ENCODE measurements around the gene KATNIP.

KATNIP gene

DNA sequence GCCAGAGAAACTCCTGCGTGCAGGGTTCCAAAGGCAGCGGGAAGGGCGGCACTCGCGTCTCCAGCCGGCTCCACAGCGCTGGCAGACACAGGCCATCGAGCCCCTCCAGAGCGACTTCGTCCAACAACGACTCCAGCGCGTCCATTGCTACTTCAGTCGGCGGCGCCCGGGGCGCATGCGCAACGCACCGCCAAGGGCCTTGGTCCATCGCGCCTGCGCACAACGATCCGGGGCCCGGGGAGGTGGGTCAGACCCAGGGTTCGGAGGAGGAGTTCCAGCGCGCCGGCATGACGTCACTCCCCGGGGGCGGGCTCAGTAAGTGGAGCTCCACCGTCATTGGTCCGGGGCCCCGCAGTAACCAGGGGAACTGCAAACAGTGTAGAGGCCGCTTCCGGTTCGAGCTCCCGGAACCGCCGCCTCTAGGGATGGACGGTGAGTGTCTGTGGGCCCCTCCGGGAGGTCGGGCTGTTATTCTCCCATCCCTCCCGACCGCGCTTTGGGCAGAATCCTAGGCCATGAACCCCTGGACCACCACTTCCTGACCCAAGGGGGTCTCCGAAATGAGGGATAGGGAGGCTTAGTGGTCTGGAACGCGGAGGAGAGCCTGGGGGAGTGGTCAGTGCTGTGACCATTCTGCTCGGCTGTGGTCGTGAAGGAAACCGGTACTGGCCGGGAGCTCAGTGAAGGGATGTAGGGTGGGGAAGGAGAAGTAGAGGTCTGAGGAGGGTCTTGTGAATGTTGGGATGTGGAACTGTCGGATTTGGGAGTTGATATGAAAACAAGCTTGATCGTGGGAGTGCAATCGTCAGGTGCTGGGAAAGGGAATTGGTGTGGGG is at the start of gene KATNIP, which contains the start of gene GTF3C1:
Gene KATNIP (plus strand): TSS at position 399 of the 836 bp plus-strand sequence. CDS start 27 bp downstream, at position 426.
Gene GTF3C1 (minus strand): TSS at position 168 of the 836 bp plus-strand sequence. CDS start 23 bp downstream, at position 145.
- peak; percentile 100 for DNase-seq (ENCODE audit: low read depth)

DNA sequence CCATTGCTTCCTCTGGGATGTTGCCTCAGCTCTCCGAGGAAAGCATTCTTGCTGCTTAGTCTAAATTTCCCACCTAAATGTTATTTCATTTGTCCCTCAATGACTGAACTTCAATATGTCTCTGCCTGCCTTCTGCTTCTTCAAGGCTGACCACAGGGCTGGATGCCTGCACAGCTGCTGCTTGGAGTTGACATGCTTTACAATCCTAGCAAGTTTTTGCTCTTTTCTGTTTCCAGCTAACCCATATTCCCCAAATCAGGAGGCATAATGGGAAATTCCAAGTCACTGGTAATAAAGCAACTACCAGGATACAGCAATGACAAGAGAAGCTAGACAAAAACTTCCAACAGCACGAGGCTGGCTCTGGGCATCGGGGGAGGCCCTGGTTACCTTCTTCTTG is 49.1 kb upstream of the KATNIP start:
- no peak for DNase-seq (ENCODE audit: low read depth)

DNA sequence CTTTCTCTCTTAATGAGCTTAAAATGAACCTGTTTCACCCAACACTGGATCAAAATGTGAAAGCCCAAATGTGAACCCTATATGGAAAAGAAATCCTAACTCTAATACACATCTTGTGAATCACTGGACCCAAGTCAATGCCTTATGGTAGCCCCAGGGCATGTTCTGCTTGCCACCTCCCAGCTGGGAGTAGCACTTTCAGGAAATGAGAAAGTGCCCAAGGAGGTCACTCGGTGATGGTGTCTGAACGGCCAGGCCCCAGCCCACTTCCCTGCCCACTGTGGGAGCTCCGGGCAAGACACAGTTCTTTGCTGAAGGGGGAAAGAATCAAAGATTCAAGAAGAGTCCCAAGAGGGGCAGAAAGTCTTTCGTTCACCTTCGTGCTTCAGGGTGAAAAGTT is 46.3 kb upstream of the KATNIP start:
- no peak for DNase-seq (ENCODE audit: low read depth)

DNA sequence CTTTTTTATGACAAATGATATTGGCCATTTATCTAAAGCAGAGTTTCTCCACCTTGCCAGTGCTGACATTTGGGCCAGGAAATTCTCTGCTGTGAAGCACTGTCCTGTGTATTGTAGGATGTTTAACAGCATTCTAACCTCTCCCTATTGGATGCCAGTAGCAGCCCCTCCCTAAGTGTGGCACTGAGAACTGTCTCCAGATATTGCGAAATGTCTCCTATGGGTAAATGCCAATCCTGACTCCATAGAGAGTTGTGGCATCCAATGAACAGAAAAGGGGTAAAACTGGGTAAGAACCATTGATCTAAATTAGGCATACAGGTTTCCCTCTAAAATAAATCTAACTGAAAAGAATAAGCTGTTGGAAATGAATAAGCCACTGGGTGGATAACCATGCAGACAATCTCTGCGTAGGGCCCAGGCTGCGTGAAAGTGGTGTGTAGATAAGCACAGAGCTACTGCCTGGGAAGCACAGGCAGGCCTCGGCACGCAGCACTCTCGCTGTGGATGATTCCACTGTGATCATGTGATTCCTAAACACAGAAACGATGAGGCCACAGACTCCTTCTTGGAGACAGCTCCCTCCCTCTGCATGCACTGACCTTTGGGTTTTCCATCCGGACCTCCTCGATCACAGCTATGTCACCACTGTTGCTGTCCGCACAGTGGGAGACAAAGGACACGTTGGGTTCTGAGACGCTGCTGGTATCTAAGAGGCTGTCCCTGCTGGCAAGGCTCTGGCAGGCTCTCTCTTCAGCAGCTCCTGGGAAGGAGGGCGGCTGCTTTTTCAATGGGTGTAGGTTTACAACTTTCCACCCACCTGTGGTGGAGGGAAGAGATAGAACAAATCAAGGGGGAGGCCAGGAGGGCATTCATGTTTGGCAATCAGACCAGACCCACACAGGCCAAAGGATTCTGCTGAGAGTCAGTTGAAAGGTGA is 44.4 kb upstream of the KATNIP start:
- no peak for DNase-seq (ENCODE audit: low read depth)

DNA sequence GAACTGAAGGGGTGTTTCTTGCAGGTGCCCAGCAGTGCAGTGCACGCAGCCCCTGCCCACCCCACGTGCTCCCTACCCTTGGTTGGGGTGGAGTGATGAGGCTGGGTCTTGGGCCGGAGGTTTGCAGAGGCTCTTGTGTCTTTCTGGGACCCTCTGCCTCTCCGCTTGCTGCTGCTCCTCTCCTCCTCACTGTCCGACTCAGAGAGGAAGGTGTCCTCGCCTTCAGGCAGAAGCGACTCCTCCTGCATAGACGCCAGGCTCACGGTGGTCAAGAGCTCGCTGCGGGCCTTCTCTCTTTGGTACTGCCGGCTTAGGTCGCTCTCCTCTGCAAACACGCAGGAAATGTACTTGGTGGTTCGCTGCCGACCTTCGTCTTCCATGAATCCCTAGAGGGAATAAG is 43.2 kb upstream of the KATNIP start:
- no peak for DNase-seq (ENCODE audit: low read depth)

DNA sequence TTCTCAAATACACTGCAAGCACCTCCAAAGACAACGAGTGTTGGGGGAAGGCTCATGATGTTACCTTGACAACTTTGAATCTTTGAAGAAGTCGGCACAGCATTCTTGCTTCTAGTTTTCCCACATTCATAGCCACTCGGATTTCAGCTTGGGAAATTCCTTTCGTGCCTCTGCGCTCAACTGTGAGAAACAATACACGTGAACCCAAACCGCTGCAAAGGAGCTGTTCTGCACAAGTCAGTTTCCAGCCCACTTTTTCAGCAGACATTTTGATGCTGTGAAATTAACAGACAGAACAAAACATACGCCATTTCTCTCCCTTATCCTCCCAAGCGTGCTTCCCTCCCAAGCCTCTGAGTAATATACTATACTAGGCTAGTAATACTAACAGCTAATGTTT is 41.5 kb upstream of the KATNIP start:
- no peak for DNase-seq (ENCODE audit: low read depth)

DNA sequence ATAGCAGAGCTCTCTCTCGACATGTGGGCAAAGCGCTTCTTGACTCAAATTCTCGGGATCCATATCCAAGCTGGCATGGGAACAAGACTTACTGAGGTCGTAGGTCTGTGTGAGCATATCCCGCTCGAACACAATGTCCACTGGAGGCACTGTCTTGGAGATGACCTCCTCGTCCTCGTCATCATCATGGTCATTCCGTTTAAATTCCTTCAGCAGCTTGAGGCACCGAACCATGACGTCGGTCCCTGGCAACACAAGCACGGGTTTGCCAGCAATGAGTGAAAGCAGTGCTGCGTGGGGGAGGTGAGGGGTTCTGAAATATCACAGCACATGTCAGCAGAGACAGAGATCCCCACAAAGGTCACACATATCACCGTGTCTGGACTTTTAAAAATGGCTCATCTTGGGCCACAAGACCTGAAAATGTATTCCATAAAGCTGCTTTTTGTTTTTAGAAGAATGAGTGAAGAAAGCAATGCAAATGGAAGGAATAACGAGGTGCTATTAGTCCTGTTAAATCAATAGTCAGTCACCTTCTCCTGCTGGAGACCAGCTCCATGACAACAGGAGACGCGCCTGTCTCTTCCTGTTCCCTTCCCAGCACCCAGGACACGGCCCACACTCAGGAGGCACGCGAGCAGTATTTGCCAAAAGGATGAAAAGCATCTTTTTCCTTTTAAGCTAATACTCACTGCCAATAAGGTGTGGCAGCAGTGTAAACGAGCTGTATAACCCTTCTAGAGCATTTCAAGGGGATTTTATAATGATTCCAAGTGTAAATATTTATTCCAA is 38.1 kb upstream of the KATNIP start:
- DNase-seq (ENCODE audit: low read depth) = no peak

DNA sequence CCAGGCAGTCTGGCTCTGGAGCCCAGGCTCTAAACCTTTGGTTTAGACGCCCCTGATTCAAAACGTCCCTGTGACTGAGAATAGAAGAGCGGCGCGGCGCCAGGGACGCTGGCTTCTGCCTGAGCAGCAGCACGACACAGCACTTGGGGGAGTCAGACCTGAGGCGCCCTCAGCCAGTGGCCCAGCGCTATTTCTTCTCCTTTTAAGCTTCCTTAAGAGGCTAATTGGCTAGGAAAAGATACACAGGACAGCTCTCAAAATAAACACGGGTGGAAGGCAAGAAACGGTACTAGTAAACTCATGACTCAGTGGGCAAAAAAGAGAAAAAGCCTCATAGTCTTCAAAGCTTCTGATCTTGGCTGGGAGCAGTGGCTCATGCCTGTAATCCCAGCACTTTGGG is 35.1 kb upstream of the KATNIP start:
- DNase-seq (ENCODE audit: low read depth) = no peak

DNA sequence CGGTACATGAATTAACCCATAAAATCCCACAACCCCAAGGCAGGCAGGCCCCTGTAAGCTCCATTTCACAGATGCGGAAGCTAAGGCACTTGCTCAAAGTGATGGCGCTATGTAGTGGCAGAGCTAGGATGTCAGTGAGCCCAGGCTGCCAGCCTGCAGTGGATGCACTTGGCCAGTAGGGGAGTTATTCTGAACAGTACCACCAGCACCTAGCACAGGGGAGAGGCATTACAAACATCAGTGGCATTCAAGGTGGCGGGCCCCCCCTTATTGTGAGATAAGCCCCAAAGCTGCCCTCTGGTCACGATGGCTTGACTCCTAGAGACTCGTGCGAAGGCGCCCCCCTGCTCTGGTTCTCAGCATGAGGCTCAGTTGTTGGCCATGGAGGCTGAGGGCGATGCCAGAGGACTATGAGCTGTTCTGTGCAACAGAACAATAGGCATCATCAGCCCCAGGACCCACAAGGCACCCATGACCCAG is 34.0 kb upstream of the KATNIP start:
- no peak for DNase-seq (ENCODE audit: low read depth)

DNA sequence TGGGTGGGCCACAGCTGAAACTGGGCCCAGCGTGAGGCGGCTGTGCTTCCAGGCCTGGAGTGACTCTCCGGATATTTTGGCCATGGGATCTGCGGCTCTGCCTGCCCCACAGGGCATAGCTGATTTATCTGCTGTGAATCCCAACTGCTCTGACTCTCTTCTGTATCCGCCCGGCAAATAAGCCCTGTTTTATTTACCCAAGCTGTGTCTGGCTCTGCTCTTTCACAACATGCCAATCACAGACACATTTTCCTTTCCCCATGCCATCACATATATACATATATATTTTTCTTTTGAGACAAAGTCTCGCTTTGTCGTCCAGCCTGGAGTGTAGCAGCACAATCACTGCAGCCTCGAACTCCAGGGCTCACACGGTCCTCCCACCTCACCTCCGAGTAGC is 33.6 kb upstream of the KATNIP start:
- DNase-seq (ENCODE audit: low read depth) = no peak

DNA sequence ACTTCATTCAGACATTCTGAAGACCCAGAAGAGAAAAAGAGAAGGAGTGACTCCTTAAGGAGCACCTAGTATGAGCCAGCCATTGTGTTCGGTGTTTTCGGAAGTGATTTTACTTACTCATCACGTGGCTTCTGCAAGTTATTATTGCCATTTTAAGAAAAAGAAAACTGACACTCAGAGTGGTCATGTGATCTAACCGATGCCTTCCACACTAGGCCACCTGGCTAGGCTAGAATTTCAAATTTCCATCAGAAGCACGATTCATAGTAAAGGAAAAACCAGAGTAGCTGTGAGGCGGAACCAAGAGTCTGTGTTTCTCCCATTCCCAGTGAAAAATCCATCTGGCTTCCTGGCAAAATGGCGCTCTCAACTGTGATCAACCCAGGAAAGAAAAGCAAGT is 32.3 kb upstream of the KATNIP start:
- DNase-seq (ENCODE audit: low read depth) = no peak

DNA sequence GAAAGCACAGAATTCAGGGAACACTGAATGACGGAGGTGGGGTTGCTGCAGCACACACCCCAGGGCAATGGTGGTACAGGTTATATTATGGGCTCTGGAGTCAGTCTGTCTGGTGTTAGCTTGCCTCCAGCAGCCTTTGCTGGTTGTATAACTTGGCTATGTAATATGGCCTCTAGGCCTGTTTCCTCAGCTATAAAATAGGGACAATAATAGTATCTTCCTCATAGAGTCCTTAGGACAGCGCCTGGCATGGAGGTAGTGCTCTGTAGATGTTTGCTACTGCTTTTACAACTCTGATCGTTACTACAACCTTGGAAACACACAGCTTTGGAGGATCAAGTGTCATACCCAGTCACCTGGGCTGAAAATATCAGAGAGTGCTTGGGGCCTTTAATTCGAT is 31.7 kb upstream of the KATNIP start:
- no peak for DNase-seq (ENCODE audit: low read depth)

DNA sequence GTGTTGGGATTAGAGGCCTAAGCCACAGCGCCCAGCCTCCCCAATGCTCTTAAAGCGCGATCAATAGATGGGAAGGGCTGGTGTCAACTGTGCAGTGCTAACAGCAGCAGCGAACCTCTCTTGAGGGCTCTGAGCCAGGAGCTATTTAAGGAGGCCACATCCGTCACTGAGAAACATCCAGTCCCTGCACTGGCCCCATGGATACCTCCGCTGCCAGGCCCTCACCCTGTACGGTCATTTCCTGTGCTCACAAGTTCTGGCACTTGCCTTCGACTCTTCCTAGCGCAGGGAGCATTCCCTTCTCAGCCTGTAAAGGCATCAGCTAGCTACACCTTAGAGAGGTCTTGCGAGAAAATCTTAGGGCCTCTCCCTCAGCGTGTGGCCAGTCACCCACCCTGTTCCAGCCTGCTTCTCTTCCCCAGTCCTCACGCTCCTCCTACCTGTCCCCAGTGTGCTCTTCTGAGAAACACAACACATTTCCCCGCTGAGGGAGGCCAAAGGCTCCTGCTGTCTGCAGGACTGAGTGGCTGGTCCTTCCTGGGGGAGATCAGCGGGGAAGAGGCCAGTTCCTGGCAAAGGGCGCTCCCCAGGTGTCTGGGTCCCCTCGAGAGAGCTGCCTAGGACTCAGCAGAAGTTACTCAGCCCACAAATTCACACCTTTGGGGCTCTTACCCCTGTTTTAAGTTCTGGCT is 28.8 kb upstream of the KATNIP start:
- DNase-seq (ENCODE audit: low read depth) = no peak

DNA sequence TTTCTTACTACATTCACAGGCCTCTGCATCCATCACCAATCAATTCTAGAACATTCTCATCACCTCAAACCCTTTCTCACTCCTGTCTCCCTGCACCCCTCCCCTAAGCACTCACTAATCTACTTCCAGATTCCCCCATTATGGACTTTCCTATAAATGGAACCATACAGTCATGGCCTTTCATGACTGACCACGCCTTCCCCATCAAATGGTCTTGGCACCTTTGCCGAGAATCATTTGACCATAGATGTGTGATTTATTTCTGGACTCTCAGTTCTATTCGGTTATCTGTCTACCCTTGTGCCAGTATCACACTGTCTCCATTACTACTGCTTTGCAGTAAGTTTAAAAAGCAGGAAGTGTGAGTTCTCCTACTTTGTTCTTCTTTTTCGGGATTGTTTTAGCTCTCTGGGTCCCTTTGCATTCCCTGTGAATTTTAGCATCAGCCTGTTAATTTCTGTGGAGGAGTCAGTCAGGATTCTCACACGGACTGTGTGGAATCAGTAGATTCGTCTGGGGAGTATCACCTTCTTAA is 27.7 kb upstream of the KATNIP start:
- DNase-seq (ENCODE audit: low read depth) = no peak

DNA sequence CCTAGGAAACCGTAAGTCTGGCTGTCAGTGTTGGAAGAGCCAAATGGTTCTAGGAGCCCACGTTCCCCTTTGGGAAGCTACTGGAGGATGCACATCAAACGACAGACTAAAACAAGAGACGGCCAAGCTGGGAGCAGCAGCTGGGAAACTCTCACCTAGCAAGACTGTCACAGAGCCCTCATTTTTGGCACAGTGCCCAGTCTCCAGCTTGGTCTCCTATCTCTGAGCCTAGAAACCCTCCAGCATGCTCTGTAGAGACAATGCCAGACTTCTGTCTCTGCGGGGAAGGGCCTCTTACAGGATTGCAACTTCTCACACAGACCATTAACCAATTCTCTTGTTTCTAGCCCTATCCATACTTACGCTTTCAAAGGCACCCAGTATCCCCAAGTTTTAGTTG is 23.8 kb upstream of the KATNIP start:
- DNase-seq (ENCODE audit: low read depth) = no peak

DNA sequence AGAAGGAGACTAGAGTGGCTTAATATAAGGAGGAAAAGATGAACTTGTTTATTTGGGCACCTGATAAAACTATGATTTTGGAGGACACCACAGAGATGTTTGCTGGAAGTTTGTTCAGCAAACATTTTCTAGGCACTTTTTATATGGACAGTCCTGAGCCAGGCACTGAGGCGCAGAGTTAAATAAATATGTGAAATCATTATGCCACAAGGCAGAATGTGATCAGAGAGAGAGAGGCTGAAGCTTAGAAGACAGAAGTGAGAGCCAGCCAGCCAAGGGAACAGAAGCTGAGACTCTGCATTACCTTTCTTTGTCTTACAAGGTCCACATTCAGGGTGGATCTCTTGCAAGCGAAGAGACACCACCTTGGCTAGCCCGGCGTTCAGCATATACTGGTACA is 21.6 kb upstream of the KATNIP start:
- no peak for DNase-seq (ENCODE audit: low read depth)

DNA sequence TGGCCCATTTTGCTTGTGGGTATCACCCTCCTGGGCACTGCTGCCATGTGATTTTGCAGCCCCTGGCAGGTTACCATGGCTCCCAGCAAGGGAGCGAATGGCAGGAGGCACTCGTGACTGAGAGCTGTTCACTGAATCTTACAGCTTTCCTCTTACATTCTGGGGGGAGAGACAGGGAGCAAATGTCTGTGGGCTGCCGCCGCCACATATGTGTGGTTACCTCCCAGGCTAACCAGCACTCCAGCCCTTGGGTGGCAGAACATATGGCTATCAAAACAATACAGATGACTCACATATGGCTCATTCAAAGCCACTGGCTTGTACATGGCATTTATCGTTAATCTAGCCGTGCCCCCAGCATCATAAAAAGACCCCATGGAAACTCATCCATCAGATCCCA is 20.0 kb upstream of the KATNIP start:
- DNase-seq (ENCODE audit: low read depth) = no peak

DNA sequence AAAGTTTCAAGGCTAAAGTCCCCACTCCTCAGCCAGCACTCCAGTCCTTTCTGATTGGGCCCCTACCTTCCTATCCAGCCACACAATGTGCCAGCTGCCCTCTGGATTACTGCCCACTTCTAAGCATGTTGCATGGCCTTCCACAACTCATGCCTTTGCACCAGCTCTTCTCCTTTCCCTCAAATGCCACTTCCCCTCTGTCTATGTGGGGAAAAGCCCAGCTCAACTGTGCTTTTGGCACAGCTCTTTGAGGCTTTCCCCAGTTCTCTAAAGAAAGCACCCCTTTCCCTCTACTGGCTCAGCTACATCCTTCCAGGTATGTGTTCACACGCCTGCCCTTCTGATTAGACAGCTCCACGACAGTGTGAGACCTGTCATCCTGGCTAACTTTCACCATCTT is 18.8 kb upstream of the KATNIP start:
- DNase-seq (ENCODE audit: low read depth) = no peak

DNA sequence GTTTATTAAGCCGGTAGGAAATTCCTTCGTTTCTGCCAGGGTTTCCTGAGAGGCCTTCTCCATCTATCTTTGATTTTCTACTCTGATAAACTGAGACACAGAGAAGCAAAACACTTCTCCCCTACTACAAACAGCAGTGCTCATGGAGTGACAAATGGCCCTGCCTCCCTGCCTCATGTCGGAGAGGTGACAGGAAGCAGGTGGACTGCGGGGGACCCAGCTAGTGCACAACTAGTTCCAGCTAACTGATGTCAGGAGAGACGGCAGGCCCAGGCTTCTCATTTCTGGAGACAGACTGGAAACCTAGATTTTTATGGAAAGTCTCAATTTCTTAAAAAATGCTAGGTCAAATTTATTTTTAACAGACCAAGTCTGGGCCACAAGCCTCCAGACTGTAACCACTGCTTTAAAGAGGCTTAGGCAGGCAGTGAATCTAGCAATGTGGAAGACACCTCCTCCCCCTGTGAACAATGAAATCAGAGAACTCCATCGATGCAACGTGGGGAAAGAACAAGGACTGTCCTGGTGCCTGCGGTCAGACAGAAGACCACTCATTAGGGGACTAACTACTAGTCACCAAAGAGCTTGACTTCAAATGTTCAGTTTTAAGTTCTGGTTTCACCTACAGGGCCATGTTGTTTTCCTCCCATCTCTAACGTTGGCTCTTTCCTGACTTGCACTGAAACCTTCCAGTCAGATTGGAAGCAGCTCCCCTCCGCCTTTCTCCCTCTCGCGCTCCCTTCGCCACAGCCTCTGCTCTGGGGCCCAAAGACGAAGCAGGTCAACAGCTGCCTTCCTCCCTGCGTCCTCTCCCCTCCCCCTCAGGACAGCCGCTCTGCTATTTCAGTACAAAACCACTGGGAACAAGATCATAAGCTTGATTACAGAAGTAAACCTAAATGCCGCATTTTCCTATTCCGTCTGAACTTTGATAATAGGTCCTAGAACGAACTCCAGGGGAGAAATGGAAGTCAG is 17.8 kb upstream of the KATNIP start:
- DNase-seq (ENCODE audit: low read depth) = no peak

DNA sequence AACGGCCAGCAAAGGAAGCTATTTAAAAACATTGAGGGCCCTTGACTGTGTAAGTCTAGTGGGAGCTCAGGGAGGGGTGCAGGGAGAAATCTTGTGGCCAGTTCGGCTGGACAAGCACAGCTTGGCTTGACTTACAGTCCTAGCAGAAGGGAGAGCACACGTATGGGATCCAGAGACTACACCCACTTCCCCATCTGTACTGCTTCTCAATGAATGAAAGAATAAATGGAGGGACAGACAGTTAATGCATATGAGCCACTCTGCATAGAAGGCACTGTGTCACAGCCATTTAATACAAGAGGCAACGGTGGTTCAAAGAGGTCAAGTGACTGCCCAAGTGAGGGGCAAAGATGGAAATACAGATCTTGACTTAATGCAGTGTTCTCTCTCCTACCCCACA is 15.7 kb upstream of the KATNIP start:
- DNase-seq (ENCODE audit: low read depth) = no peak
